Mesenteric fat pad (tissue), 1 donor: Measurements from ENCODE around the gene CEP164. TPM values are rescaled to one million over a fixed set of nuclear protein-coding genes. Genes with fewer than 3 reads are reported as not detected.
"Not testable (repeated sequence)": the region's sequence is repeated elsewhere in the genome, so short reads cannot be mapped to it uniquely, and the experiment has no call there.

Source experiments
- DNase-seq: peaks from one replicate; pipeline ENCODE4 v3.0.0-alpha.2; 2020; ENCODE audit warnings: low spot score
- total RNA-seq: library from RNA; stranded (reverse); fragmentation: NEBNext Ultra II Directional; extraction: Animal tissue kit (Norgen Biotek cat#: 25700); gene quantifications from one replicate; pipeline ENCODE4 v1.2.1, GENCODE V29; 2021
- donor health status: DM: yes; HTN: yes; CAD: no.

CEP164 gene
- total RNA-seq, 1 donor from 2014 or later: 19.2 TPM

GRCh38 chr11:117303646-117304315 is 23.9 kb upstream of the CEP164 start:
- no peak for DNase-seq

DNA sequence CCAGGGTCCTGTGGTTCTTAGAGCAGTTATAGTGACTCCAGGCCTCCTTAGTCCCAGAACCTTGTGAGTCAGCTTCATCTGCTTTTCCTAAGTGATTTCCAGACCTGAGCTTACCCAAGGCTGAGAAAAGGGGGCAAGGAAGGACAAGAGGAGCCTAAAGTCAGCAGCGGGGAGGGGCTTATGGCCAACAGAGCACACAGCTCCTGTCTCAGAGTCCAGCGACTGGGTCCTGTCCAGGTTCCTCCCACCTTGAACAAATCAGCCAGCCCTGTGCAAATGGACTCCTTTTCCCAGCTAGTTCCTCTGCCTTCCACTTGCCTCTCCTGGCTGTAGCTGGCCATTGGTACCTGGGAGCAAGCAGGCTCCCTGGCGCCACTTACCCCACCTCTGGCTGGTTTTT is 22.5 kb upstream of the CEP164 start:
- no peak for DNase-seq

DNA sequence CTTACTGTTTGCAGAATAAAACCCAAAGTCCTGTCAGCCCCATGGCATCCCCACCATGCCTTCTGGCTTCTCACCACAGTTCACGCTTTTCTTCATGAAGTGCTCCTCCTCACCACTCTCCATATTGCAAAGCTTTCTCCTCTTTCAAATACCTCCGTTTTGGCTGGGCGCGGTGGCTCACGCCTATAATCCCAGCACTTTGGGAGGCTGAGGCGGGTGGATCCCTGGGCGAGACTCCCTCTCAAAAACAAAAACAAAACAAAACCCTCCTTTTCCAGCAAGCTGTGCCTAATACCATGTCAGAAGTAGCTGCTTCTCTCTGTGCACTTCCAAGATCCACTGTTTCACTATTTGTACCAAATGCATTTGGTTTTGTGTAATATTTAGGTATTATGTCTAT is 18.3 kb upstream of the CEP164 start:
- DNase-seq: peak; percentile 43

DNA sequence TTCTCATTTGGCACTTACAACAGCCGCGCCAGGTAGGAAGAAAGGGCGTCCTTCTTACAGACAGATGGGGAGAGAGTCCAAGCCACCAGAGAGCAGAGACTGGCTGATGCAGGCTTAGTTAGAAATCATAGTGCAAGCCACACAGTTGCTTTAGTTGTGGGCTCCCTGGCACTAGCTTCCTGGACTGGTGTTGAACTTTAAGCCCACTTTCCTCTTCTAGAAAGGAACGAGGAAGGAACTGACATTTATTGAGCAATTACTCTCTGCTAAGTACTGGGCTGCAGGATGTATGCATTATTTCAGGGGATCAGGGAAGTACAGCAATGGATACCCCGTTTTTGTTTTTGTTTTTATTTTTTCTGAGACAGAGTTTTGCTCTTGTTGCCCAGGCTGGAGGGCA is 14.6 kb upstream of the CEP164 start:
- no peak for DNase-seq

GRCh38 chr11:117313828-117314768 is 13.6 kb upstream of the CEP164 start:
- no peak for DNase-seq

DNA sequence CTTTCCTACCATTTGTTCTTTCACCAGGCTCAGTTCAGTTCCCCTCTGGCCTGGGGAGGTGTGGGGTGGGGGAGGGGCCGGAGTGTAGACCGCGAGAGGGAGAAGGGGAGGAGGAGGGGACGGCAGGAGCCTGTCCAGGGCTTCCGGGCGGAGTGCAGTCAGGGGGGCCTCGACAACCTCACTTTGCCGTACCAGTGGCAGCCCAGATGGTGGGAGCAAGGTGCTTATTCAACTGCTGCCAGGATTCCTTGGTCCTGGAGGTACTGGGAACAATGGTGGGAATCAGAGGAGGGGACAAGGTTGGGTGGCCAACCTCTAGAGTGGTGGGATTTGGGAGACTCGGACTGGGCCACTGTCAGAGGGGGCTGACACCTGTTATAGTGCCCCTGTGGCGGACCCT is 12.8 kb upstream of the CEP164 start:
- DNase-seq: no peak

GRCh38 chr11:117315285-117316196 is 12.1 kb upstream of the CEP164 start:
- DNase-seq: no peak

DNA sequence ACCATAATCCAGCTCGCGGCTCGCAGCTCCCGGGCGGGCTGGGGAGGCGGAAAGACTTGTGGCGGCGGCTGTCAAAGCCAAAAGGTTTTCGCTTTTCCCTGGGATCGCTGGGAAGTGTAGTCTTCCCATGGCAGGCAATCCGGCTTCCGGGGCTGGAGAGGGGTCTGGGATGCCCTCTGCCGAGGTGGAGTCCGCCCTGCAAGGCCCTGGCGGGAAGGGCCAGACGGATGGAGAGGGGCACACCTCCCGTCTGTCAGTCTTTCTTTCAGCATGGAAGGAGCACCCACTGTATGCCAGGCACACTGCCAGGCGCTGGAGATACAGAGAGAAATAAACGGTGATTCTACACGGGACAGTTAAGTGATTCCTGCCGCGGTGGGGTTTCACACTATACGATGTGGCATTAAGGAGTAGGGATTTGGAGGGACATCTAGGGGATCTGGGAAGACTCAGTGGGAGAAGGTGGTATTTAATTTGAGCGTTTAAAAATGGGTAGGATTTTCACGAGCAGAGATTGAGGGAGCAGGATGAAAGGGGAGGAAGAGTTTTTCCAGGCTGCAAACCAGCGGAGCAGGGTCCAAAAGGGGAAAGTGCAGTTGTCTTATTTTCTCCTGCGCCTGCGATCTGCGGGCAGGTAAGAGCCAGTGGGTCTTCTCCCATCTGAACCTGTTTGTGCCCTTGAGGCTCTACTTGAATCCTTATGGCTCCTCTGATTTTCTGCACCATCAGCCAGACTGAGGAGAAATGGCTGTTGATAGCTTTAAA is 11.3 kb upstream of the CEP164 start, which contains the start of gene BACE1:
Gene BACE1 (minus strand): TSS at position 60 of the 765 bp plus-strand sequence. CDS start 461 bp downstream, outside the sequence.
- peak; percentile 90 for DNase-seq

DNA sequence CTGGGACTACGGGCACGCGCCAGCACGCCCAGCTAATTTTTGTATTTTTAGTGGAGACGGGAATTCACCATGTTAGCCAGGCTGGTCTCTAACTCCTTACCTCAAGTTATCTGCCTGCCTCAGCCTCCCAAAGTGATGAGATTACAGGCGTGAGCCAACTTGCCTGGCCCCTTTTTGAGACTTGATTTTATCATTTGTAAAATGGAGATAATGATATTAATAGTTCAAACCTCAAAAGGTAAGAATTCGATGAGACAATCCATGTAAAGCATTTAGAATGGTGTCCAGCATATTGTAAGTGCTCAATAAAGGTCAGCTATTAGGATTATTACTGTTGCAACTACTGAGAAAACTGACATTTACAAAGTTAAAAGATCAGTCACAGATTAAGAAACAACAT is 8.9 kb upstream of the CEP164 start:
- DNase-seq: no peak

GRCh38 chr11:117319214-117319840 is 8.3 kb upstream of the CEP164 start:
- DNase-seq: no peak

- not testable (repeated sequence) for DNase-seq
Observed at GRCh38 chr11:117327255-117327566, 443 bp upstream of the CEP164 start.

- DNase-seq: no peak
Observed at GRCh38 chr11:117328375-117329010, 839 bp downstream of the CEP164 start.

GRCh38 chr11:117332843-117333242 is 5.2 kb downstream of the CEP164 start:
- DNase-seq: peak; percentile 9

GRCh38 chr11:117333917-117334316 is 6.3 kb downstream of the CEP164 start:
- no peak for DNase-seq

GRCh38 chr11:117334896-117335295 is 7.2 kb downstream of the CEP164 start:
- peak; percentile 22 for DNase-seq

DNA sequence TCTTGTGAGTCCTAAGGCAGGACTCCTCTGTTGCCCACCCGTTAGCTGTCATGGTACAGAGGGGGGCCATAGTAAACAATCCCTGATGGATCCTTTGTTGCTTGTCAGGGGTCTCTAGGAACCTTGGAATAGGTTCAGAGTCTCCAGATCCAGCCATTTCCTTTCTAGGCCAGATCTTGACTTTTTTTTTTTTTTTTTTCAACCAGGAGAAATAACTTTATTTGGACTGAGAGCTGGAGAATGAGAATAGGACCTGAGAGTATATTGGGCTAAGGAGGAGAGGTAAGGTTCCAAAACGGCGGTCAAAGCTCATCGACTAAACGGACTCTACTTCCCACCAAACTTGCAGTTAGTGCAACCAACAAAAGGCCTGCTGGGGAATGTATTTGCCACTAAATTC is 7.7 kb downstream of the CEP164 start:
- DNase-seq: no peak

GRCh38 chr11:117337076-117337475 is 9.4 kb downstream of the CEP164 start:
- DNase-seq: no peak

- no peak for DNase-seq
Observed at GRCh38 chr11:117345039-117345438, 17.4 kb downstream of the CEP164 start.

GRCh38 chr11:117354550-117354949 is 26.9 kb downstream of the CEP164 start:
- no peak for DNase-seq
